ENCODE measurements around the gene BZW2.
"Not testable (repeated sequence)": the region's sequence is repeated elsewhere in the genome, so short reads cannot be mapped to it uniquely, and the experiment has no call there.

Gene BZW2

DNA sequence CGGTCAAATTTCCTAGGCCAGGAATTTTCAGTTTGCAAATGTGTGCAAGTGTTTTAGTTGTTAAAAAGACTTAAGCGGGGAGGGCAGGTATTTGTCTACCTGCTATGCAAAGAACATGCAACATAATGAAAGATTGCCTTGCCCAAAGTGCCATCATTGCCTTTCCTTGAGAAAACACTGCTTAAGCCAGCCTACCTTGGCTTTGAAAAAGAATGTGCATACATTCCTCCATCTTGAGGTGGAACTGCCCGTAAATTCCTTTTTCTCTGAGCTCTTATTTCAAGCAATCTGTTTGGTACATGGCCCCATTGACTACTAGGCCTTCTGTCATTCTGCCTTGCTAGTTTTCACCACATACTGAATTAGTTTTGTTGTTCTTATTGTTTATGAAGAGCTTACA lies 29.3 kb downstream of the BZW2 start:
- no peak for DNase-seq (ENCODE audit: low spot score)

DNA sequence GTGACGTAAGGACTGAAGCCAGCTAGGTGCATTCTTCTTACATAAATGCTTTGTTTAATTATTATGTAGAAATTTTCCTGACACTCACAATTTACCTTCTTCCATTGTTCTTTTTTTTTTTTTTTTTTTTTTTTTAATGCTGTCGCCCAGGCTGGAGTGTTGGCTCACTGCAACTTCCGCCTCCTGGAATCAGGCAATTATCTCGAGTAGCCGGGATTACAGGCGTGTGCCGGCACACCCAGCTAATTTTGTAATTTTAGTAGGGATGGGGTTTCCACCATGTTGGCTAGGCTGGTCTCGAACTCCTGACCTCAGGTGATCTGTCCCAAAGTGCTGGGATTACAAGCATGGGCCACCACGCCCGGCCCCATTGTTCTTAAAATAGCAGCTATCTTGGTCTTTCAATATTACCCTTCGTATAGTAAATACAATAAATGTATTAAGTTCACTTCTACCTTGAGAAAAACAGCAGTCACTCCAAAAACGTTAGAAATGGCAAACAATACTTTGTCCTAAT lies 32.1 kb downstream of the BZW2 start:
- DNase-seq (ENCODE audit: low spot score) = no peak

GRCh38 chr7:16678645-16679566 lies 32.9 kb downstream of the BZW2 start:
- DNase-seq (ENCODE audit: low spot score) = not testable (repeated sequence)

- no peak for DNase-seq (ENCODE audit: low spot score)
Observed at GRCh38 chr7:16684935-16685334, 39.0 kb downstream of the BZW2 start.

DNA sequence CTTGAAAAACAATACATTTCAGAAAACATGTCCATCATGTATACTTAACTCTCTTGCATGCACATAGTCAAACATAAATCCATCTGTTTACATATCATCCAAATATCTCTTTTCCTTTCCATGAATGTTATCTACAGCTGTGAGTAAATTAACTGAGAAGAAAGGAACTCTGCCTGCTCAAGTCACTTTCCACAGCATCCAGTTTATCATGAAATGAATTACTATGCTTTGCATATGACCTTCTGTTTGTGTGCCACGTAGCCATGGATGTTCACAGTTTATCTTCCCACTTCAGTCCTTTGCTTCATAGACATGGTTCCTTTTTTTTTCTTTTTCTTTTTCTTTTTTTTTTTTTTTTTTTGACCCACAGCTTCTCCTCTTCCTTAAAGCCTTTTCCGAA lies 39.6 kb downstream of the BZW2 start:
- DNase-seq (ENCODE audit: low spot score) = no peak

DNA sequence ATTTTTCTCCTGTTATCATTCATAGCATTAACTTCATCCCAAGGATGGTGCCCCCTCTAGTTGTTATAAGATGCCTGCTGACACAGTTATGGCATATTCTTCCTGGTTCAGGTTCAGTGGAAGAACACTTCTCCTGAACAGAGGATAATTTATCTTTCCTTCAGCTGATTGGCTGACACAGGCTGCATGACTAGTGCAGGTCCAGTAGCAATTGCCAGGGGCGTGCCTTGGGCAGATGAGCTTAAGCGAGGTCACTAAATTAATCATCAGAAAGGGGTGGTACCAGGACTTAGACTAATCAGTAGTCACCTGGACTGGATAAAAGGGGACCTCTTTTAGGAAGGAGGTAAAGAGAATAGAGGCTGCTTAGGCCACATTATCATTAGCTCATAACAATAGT lies 42.3 kb downstream of the BZW2 start:
- peak; percentile 26 for DNase-seq (ENCODE audit: low spot score)

GRCh38 chr7:16691241-16691640 lies 45.3 kb downstream of the BZW2 start:
- peak; percentile 50 for DNase-seq (ENCODE audit: low spot score)

- no peak for DNase-seq (ENCODE audit: low spot score)
Observed at GRCh38 chr7:16693601-16694318, 47.8 kb downstream of the BZW2 start.

DNA sequence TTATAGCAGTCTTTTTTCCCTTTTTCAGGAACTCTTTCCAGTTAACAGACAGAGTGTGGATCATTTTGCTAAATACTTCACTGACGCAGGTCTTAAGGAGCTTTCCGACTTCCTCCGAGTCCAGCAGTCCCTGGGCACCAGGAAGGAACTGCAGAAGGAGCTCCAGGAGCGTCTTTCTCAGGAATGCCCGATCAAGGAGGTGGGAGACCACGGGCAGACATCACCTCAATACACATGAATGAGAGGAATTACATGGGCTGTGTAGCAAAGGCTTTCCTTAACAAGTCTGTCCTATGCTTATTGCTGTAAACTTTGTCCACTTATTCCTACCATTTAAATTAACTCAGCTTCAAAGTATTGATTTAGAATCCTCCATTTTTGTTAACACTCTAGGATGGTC lies 48.8 kb downstream of the BZW2 start:
- DNase-seq (ENCODE audit: low spot score) = no peak

DNA sequence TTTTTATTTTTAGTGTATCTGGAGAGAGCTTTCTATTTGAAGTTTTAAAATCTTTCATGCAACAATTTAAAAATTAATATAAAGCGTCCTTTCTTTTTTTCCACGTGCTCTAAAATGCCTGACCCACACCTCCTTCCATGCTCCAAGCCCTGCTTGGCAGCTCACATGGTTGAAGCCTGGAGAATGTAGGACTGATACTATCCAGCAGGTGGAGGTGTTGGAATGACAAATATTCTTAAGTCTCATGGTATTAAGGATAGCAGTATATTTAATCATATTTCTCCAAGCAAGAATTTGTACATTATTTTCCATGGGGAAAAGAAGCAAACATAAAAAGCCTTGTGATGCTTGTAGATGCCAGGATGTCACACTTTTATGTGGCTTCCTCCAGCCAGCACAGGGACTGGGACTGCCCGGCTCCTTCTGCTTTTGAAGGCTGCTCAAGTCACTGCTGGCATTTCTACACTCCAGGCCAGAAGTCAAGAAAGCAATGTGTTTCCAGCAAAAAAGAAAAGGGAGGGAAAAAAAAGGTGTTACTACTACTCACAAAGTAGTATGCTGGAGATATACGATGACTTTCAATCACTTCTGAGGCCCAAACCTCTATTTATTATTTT lies 49.7 kb downstream of the BZW2 start:
- peak; percentile 73 for DNase-seq (ENCODE audit: low spot score)

- DNase-seq (ENCODE audit: low spot score) = no peak
Observed at GRCh38 chr7:16697507-16698199, 51.7 kb downstream of the BZW2 start.

DNA sequence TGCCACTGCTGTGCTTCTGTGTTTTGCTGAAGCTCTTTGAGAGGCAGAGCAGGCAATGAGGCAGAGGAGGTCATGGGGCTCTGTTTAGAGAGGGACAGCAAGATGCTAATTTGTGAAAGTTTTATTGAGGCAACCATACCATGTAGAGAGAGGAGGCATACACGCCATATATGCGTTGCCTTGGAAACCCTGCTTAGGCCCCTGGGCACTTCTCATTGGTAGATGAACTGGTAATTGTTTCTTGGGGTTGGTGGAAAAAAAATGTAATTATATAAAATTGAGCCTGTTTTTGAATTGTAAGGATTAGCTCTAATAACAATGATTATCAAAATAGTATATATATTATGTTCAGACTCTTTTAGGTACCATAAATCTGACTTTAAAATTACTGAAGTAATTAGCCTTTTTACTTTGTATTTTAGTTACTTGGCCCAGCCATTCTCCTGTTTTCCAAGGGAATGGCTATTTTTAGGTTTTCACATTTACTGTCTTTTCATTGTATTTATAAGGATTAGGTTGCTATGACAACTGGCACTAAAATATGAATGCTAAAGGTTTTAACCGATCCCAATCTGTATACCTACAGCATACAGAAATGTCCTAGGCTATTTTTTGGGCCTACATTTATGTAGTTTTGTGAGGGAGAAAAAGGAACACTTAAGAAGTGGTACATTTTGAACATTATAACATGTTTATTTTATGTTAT lies 52.4 kb downstream of the BZW2 start:
- DNase-seq (ENCODE audit: low spot score) = no peak

- DNase-seq (ENCODE audit: low spot score) = no peak
Observed at GRCh38 chr7:16702441-16702840, 56.5 kb downstream of the BZW2 start.

DNA sequence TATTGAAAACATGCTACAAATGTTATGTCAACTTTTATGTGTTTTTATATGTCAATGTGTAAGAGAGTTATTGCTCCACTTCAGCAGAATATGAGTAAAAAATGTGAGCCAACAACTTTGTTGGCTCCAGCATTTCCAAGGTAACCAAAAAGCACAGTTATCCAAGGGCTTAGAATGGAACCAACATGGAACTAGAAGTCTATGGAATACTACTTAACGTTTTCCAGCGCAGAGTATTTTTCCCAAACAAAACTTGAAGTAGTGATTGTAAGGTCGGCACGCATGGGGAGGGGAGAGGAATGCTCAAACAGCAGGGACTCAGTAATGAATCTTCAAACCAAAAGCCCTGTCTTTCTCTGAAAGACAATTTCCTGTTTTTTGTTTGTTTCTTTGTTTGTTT lies 62.5 kb downstream of the BZW2 start:
- DNase-seq (ENCODE audit: low spot score) = no peak

DNA sequence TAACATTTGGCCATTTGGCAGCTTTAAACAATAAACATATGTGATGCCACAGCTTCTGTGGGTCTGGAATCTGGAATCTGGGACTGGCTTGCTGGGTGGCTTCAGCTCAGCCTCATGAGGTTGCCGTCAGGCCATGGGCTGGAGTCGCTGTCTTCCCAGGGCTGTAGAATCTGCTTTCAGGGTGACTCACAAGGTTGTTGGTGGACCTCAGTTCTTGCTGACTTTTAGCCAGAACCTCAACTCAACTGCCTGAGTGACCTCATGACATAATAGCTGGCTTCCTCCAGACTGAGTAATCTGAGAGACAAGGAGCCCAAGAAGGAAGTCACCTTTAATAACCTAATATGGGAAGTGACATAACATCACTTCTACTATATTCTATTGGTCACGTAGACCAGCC lies 63.0 kb downstream of the BZW2 start:
- no peak for DNase-seq (ENCODE audit: low spot score)

GRCh38 chr7:16710651-16711050 lies 64.7 kb downstream of the BZW2 start:
- no peak for DNase-seq (ENCODE audit: low spot score)

- DNase-seq (ENCODE audit: low spot score) = no peak
Observed at GRCh38 chr7:16711730-16712129, 65.7 kb downstream of the BZW2 start.

DNA sequence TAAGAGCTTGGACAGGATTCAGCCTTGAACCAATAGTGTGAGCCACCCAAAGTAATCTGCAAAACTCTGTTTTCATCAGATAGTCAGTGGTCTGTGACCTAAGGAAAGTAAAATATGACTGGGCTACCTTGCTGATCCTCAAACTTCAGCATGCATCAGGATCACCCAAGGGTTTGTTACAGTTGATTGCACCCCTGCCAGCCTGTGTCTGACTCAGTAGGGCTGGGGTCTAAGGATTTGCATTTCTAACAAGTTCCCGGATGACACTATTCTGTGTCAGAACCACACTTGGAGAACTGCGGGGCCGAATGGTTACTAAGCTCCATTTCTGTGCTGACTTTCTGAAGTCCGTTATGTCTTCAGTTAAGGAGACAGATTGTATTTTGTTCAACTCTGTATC lies 66.9 kb downstream of the BZW2 start:
- DNase-seq (ENCODE audit: low spot score) = no peak

- DNase-seq (ENCODE audit: low spot score) = no peak
Observed at GRCh38 chr7:16715928-16716327, 69.9 kb downstream of the BZW2 start.

DNA sequence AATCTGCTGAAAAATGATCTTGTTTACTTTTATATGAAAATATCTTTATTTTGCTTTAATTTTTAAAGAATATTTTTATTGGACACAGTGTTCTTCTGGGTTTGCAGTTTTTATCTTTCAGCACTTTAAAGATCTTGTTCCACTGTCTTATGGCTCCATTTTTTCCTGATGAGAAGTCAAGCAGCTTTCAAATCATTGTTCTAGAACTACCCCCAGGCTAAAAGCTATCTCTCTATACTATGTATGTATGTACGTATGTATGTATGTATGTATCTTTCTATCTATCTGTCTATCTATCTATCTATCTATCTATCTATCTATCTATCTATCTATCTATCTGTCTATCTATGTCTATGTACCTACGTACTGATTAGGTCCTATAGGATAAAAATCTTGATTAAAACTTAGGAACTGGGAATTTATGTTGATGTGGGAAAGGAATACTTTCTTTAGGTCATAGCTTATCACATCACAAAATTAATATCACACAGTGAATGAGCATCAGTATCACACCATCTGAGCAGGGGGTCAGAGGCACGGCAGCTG lies 72.2 kb downstream of the BZW2 start:
- no peak for DNase-seq (ENCODE audit: low spot score)

DNA sequence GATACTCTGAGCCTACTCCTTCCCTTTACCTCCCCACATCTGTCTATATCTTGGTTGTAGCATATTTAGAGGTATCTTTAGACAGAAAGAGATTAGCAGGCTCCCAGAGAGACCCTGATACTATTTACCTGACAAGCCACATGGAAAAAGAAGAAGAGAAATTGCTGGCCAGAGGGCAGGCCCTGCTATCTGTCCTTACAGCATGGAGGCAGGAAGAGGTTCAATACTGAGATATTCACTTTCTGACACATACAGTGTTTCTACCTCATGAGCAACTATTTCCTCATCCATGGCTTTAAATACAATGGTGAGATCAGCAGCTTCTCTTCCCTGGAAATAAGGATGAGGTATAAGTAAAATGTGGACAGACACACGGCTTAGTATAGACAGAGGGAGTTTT lies 73.7 kb downstream of the BZW2 start:
- DNase-seq (ENCODE audit: low spot score) = no peak

Data from hematopoietic multipotent progenitor cell treated with erythropoietin and hydrocortisone succinate and interleukin-3 and kit ligand, for 15 days (in vitro differentiated cells).